ENCODE data around the gene SLC25A24. TPM values are rescaled to one million over a fixed set of nuclear protein-coding genes. Genes with fewer than 3 reads are reported as not detected.

The SLC25A24 gene
- total RNA-seq, 4 donors from 2014 or later: 44.5 to 76.7 (median 63.7) TPM

DNA sequence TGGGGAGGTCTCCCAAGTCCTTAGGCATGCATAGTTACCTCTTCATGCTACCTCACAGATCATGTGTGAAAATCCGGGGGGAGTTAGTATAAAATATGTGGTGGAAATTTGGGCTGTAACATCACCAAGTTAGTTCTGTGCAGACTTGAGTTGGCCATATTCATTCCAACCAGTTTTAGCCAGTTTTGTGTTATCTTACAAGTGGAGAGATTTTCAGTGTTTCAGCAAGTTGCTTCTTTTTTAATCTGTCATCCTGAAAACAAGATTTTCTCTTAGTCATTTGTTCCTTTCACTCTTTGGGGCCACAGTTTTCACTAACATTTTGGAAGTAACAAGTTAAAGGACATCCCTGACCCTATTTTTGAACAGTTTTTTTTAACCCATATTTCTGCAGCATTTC is 11.3 kb downstream of the SLC25A24 start:
- TF ChIP-seq, protein P1, sequence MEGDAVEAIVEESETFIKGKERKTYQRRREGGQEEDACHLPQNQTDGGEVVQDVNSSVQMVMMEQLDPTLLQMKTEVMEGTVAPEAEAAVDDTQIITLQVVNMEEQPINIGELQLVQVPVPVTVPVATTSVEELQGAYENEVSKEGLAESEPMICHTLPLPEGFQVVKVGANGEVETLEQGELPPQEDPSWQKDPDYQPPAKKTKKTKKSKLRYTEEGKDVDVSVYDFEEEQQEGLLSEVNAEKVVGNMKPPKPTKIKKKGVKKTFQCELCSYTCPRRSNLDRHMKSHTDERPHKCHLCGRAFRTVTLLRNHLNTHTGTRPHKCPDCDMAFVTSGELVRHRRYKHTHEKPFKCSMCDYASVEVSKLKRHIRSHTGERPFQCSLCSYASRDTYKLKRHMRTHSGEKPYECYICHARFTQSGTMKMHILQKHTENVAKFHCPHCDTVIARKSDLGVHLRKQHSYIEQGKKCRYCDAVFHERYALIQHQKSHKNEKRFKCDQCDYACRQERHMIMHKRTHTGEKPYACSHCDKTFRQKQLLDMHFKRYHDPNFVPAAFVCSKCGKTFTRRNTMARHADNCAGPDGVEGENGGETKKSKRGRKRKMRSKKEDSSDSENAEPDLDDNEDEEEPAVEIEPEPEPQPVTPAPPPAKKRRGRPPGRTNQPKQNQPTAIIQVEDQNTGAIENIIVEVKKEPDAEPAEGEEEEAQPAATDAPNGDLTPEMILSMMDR (IDR thresholded peaks at IDR 0.05; ENCODE audit: low read depth): no peak

DNA sequence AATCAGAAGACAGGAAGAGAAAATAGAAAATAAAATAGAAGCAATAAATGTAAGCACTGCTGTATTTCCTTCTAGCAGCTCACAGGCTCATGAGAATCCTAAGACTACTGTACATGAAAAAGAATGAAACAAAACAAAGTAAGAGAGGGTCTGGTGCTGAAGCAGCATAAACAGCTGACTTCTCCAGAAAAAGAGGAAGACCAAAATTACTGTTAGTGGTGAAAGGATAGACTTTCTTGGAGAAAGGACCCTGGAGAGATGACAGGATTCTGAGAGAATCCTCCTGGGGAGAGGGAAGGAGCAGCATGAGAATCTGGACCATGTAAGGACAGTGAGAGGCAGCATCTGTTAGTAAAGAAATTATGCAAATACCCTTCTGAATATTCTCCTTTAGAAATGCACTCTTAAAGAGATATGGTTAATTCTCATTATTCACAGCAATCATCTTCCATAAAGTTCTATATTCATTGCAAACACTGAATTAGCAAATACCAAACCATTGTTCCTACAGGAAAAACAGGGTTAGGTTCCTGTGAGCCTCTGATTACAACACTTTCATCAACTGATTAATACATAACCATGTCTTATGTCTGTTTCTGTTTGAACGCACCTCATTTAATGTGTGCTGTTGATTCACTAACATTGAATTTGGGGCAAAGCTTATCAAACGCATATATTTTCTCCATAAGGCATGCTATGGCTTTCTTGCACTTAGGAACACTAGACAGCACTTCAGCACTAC is 17.0 kb downstream of the SLC25A24 start:
- TF ChIP-seq, protein P1 (IDR thresholded peaks at IDR 0.05; ENCODE audit: low read depth): no peak

DNA sequence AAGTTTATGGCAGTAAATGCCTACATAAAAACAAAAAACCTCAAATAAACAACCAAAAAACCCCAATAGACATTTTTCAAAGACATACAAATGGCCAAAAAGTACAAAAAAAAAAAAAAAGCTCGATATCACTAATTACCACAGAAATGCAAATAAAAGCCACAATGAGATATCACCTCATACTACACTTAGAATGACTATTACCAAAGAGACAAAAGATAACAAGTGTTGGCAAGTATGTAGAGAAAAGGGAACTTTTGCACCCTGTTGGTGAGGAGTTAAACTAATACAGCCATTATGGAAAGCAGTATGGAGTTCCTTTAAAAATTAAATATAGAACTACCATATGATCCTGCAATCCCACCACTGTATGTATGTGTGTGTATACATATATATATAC is 21.1 kb downstream of the SLC25A24 start:
- TF ChIP-seq, protein P1 (IDR thresholded peaks at IDR 0.05; ENCODE audit: low read depth): no peak

DNA sequence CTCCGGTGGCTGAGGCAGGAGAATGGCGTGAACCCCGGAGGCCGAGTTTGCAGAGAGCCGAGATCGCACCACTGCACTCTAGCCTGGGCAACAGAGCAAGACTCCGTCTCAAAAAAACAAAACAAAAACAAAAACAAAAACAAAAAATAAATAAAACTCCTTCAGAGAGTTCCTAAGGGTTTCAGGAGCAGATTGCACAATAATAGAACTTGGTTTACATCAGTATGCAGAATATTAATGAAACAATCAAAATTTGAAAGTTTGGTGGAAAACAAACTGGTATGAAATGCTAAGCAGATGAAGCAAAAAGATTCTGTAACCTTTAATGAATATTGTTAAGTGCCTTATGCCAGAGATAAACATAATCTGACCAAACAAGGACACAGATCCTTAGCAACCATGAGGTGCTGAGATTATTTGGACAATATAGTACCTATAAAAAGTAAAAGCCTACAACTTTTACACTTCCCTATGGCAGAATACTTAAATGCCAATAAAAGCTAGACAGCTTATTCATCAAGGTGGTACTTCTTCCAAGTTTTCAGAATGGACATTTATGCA is 41.2 kb downstream of the SLC25A24 start:
- TF ChIP-seq, protein P1 (IDR thresholded peaks at IDR 0.05; ENCODE audit: low read depth): no peak

DNA sequence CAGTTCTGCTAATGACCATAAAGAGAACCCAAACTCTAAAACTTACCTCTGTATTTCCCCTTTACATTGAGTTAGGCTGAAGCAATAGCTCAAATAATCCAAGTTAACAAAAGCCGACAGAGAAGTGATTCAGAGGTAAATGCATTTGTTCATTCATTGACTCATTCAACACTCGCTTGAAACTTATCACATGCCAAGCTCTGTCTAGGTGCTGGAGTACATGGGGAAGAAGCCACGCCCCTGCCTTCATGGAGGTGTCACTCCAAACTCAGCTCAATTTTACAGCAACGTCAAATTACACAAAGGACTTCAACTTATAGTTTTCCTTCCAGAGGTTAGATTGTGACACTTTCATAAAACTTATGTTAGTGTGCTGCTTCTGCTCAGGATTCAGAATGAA is 45.8 kb downstream of the SLC25A24 start:
- TF ChIP-seq, protein P1 (IDR thresholded peaks at IDR 0.05; ENCODE audit: low read depth): no peak

DNA sequence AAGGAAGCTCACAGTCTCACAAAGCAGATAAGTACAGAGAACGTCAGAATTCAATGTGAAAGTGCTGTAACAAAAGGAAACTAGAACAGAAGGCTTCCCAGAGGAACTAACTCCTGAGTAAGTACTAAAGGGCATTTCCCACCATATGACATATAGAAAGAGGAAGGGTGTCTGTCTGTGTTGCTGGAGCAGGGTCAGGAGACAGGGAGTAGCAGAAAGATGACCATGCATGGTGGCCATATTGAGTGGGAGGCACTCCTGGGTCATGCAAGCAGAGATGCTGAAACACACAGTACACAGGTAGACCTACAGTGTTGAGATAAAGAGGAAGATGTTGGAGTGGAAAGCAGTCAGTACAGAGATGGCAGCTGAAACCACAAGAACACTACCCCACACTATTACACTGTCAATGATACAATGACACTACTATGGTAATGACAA is 47.3 kb downstream of the SLC25A24 start:
- TF ChIP-seq, protein P1 (IDR thresholded peaks at IDR 0.05; ENCODE audit: low read depth): no peak

DNA sequence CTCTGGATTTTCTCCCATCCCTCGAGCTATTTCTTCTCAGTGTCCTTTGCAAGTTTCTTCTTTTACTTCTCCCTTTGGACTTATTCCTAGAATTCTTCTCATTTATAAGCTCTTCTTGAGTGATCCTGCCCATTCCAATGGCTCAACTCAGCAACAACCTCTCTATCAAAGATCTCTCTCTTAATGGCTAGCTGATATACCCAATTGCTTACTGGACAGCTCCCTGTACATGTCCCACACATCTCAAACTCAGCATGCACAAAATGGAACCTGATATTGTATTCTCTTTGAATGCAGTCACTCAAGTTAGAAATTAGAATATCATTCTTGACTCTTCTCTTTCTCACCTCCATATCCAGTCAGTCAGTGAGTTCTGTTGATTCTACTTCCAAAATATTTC is 48.6 kb downstream of the SLC25A24 start:
- TF ChIP-seq, protein P1 (IDR thresholded peaks at IDR 0.05; ENCODE audit: low read depth): no peak

Data from subcutaneous adipose tissue (tissue), 4 donors.